Caco-2 (cell line): ENCODE data around the gene ASZ1. TPM values are rescaled to one million over a fixed set of nuclear protein-coding genes. Genes with fewer than 3 reads are reported as not detected.
A peak's percentile ranks its signal among the peaks of the same experiment; 100 is the strongest.

Source experiments
- BruUV-seq: library from RNA; stranded (reverse); fragments of 400-500 nt; replicated peaks from 2 replicates; lab custom pipeline; 2021; lab: Mats Ljungman, UMichigan
- CTCF ChIA-PET: fragments of 300-600 bp; sonication (Branson Sonifier 250); formaldehyde crosslinking; loops from one replicate; lab custom pipeline; 2022; ENCODE audit warnings: antibody characterized with exemption; lab: Charles Lee
- POLR2A ChIA-PET: fragments of 300-600 bp; sonication (Branson Sonifier 250); formaldehyde crosslinking; loops from one replicate; lab custom pipeline; 2022; ENCODE audit warnings: antibody characterized with exemption; lab: Charles Lee
- DNase-seq, 2 experiments: peaks; one replicate each; pipeline versions ENCODE4 v3.0.0 to v3.0.0-alpha.2; 2020 to 2022
- H3K27me3 ChIP-seq: replicated peaks from 2 replicates; pipeline ENCODE4 v1.6.0; 2011; ENCODE audit warnings: low read length; ENCODE audit not compliant: control insufficient read depth, insufficient read depth
- H3K36me3 ChIP-seq: 2 replicates; pipeline ENCODE4 v1.5.1; 2011; ENCODE audit warnings: low read length; ENCODE audit not compliant: control insufficient read depth, insufficient read depth
- H3K4me1 ChIP-seq: fragments of 250-450 bp; sonication (Bioruptor Pico); 2 replicates; pipeline ENCODE4 v1.5.1; 2020; ENCODE audit warnings: mild to moderate bottlenecking
- H3K4me3 ChIP-seq: 2 replicates; pipeline ENCODE4 v1.5.1; 2011; ENCODE audit warnings: low read depth, mild to moderate bottlenecking, control low read depth, low read length
- H3K9me3 ChIP-seq: fragments of 250-450 bp; sonication (Bioruptor Pico); 2 replicates; pipeline ENCODE4 v1.5.1; 2020; ENCODE audit warnings: mild to moderate bottlenecking, moderate library complexity
- H3K27ac Mint-ChIP-seq: one replicate; pipeline ENCODE4 v1.8.0; 2022; ENCODE audit warnings: mixed read lengths; ENCODE audit not compliant: unreplicated experiment
- H3K27me3 Mint-ChIP-seq: one replicate; pipeline ENCODE4 v1.8.0; 2022; ENCODE audit warnings: mixed read lengths; ENCODE audit not compliant: insufficient read depth, unreplicated experiment
- H3K36me3 Mint-ChIP-seq: one replicate; pipeline ENCODE4 v1.8.0; 2022; ENCODE audit warnings: mild to moderate bottlenecking, mixed read lengths; ENCODE audit not compliant: insufficient read depth, unreplicated experiment
- H3K4me1 Mint-ChIP-seq: one replicate; pipeline ENCODE4 v1.8.0; 2022; ENCODE audit warnings: low read depth, mixed read lengths; ENCODE audit not compliant: unreplicated experiment
- H3K4me3 Mint-ChIP-seq: one replicate; pipeline ENCODE4 v1.8.0; 2022; ENCODE audit warnings: mild to moderate bottlenecking, moderate library complexity, mixed read lengths; ENCODE audit not compliant: unreplicated experiment
- H3K9me3 Mint-ChIP-seq: one replicate; pipeline ENCODE4 v1.8.0; 2022; ENCODE audit warnings: mixed read lengths; ENCODE audit not compliant: unreplicated experiment
- intact Hi-C: fragments of 100-400 bp; cut with micrococcal nuclease; formaldehyde crosslinking; loops from one replicate; pipeline ENCODE4 v1.10.0; 2022; ENCODE audit not compliant: unreplicated experiment
- total RNA-seq: library from RNA; stranded (reverse); gene quantifications from 2 replicates; pipeline ENCODE4 v1.2.3, GENCODE V29; 2022
- TF ChIP-seq, protein P1 (sequence below), 2 experiments: fragments of 200-600 bp in 1 of 2; IDR thresholded peaks; 1 replicate in 1 of 2; 2 replicates in 1 of 2; pipeline versions ENCODE4 v1.5.1 to v1.8.0; 2011 to 2022; ENCODE audit warnings: antibody characterized with exemption in 1 of 2, control low read depth in 1 of 2, inconsistent platforms in 1 of 2, low read depth in 1 of 2, low read length in 1 of 2, mild to moderate bottlenecking in 1 of 2, moderate library complexity in 1 of 2; ENCODE audit not compliant: insufficient read depth in 1 of 2, severe bottlenecking in 1 of 2, unreplicated experiment in 1 of 2

The ASZ1 gene
- total RNA-seq, 1 experiment from 2014 or later, result not detected

DNA sequence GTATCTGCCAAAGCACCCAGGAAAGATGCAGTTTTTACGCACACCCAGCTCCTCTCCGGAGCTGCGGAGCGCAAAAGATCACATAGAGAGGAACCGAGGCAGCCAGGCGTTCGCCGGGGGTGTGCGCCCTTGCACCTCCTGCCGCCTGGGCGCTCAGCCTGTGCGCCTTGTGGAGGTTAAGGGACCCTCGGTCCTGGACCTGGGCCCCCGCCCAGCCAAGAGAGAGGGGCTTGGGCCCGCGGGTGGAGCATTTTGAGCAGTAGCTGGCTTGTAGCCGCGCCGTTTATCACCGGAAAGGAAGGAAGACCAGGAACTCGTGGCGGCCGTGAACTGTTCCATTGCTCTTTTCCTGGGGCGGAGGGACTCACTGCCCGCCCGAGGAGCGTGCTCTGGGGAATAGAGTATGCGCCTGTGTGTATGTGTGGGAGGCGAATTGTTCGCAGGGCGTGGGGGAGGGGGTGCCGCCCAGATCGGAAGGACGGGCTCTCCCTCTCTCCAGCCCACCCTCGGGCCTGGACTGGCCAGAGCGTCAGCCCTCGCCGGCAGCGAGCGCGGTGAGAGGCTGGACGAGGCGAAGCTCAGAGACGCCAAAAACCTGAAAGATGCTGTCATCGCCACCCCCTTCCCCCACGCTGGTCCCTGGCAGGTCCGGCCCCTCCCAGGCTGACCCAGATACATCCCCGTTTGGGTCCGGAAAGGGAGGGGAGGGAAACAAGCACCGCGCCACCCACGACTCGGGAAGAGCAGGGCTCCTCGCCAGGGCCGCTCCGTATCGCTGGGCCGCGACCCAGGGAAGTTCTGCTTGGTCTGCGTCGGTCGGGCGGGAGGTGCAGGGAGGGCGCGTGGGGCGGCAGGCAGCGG lies 103.2 kb downstream of the ASZ1 start:
- no TSS peak for BruUV-seq
- Histone ChIP-seq H3K9me3 (peaks cover 9% of the 10 kb centered on the region), H3K4me1 (no peaks in the 10 kb centered on the region), H3K4me3 (peak overlapping the region; percentile 38), H3K27me3 (peaks cover 7% of the 10 kb centered on the region), H3K36me3 (no peaks in the 10 kb centered on the region)
- Mint-ChIP-seq H3K9me3 (peaks cover 21% of the 10 kb centered on the region), H3K27ac (no peak overlapping the region), H3K4me1 (no peaks in the 10 kb centered on the region), H3K27me3 (peaks cover 33% of the 10 kb centered on the region), H3K4me3 (peak overlapping the region; percentile 70), H3K36me3 (no peaks in the 10 kb centered on the region)
- TF ChIP-seq, protein P1, sequence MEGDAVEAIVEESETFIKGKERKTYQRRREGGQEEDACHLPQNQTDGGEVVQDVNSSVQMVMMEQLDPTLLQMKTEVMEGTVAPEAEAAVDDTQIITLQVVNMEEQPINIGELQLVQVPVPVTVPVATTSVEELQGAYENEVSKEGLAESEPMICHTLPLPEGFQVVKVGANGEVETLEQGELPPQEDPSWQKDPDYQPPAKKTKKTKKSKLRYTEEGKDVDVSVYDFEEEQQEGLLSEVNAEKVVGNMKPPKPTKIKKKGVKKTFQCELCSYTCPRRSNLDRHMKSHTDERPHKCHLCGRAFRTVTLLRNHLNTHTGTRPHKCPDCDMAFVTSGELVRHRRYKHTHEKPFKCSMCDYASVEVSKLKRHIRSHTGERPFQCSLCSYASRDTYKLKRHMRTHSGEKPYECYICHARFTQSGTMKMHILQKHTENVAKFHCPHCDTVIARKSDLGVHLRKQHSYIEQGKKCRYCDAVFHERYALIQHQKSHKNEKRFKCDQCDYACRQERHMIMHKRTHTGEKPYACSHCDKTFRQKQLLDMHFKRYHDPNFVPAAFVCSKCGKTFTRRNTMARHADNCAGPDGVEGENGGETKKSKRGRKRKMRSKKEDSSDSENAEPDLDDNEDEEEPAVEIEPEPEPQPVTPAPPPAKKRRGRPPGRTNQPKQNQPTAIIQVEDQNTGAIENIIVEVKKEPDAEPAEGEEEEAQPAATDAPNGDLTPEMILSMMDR (IDR thresholded peaks at IDR 0.05; ENCODE audit: insufficient read depth in 1 of 2, low read depth in 1 of 2, low read length in 1 of 2, severe bottlenecking in 1 of 2, unreplicated experiment in 1 of 2), result no peak
- CTCF ChIA-PET, result no interaction called here
- POLR2A ChIA-PET, result no interaction called here
- intact Hi-C loops, result no loop called here
- DNase-seq, result peak in 1 of 2 experiments; percentile 18

DNA sequence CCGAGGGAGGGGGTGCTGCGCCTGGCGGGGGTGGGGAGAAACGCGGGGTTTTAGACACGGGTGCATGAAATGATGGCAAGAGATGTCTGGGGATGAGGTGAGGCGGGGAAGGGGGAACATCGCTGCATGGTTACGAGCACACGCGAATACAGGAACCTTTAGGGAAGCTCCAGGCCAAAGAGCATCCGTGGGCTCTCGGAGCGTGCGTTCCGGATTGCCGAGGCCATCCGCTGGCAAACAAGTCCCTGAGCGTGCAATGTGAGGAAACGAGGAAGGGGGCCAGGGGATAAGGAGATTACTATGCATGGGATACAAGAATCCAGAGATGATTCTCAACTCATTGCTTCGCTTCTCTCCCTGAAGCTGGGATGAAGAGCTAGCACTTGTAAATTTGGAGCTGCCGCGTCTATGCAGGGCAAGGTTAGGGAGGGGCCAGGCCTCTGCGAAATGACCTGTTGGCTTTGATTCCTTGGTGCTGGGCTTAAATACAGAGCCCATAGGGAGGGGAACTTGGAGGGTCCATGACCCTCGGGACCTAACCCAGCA lies 103.9 kb downstream of the ASZ1 start:
- Histone ChIP-seq H3K27me3 (peaks cover 7% of the 10 kb centered on the region), H3K4me1 (no peaks in the 10 kb centered on the region), H3K36me3 (no peaks in the 10 kb centered on the region), H3K4me3 (peak overlapping the region; percentile 38), H3K9me3 (peaks cover 9% of the 10 kb centered on the region)
- Mint-ChIP-seq H3K36me3 (no peaks in the 10 kb centered on the region), H3K9me3 (peaks cover 14% of the 10 kb centered on the region), H3K4me1 (no peaks in the 10 kb centered on the region), H3K4me3 (peak overlapping the region; percentile 70), H3K27me3 (peaks cover 28% of the 10 kb centered on the region), H3K27ac (no peak overlapping the region)
- TF ChIP-seq, protein P1 (IDR thresholded peaks at IDR 0.05; ENCODE audit: insufficient read depth in 1 of 2, low read depth in 1 of 2, low read length in 1 of 2, severe bottlenecking in 1 of 2, unreplicated experiment in 1 of 2), result no peak
- ChIA-PET CTCF (no interaction called here), POLR2A (no interaction called here)
- intact Hi-C loops, result no loop called here
- no TSS peak for BruUV-seq
- DNase-seq, result no peak

DNA sequence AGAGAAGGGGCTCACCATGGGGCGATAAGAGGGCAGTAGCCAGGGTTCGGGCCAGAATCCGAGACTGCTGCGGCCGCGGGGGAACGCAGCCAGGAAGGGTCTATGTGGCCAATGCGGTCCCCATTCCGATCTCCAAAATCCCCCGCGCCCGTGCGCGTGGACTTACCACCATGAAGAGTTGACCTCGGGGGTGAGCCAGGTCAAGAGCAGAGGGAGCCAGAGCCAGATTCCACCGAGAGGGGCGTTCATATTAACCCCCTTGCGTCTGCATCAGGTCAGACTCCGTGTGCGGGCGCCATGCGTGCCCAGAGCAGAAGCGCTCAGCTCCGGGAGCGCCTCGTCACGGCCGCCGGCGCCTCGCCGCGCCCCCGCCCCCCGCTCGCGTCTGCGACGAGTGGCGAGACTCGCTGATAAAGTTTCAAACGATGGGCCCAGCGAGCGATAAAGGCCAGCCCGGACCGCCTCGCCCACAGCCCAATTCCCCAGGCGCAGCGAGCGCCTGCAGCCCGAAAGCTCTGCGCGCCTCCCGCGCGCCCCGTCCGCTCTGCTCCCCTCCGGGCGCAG lies 104.5 kb downstream of the ASZ1 start, which contains the start of gene WNT2:
Gene WNT2, minus strand, starts transcription at position 318 of the 564 bp plus-strand sequence. Its CDS starts 69 bp downstream, at position 249.
- CTCF ChIA-PET, result no interaction called here
- intact Hi-C loops, result no loop called here
- no peak for DNase-seq
- no peaks in the 10 kb centered on the region for H3K36me3 Mint-ChIP-seq
- no peak within 1 kb of the TSS for H3K27ac Mint-ChIP-seq
- peaks cover 12% of the 10 kb centered on the region for H3K9me3 Mint-ChIP-seq
- POLR2A ChIA-PET, result no interaction called here
- Histone ChIP-seq H3K4me1 (no peaks in the 10 kb centered on the region), H3K9me3 (peaks cover 8% of the 10 kb centered on the region), H3K27me3 (peaks cover 7% of the 10 kb centered on the region), H3K36me3 (no peaks in the 10 kb centered on the region), H3K4me3 (peak within 1 kb of the TSS; percentile 38)
- no TSS peak for BruUV-seq
- H3K4me1 Mint-ChIP-seq, result no peaks in the 10 kb centered on the region
- H3K27me3 Mint-ChIP-seq, result peaks cover 31% of the 10 kb centered on the region
- TF ChIP-seq, protein P1 (IDR thresholded peaks at IDR 0.05; ENCODE audit: insufficient read depth in 1 of 2, low read depth in 1 of 2, low read length in 1 of 2, severe bottlenecking in 1 of 2, unreplicated experiment in 1 of 2), result no peak
- peak within 1 kb of the TSS; percentile 70 for H3K4me3 Mint-ChIP-seq
